SK-N-SH (cell line): Measurements from ENCODE around the gene OR2T11. TPM values are rescaled to one million over a fixed set of nuclear protein-coding genes. Genes with fewer than 3 reads are reported as not detected.
"Not testable (repeated sequence)": the region's sequence is repeated elsewhere in the genome, so short reads cannot be mapped to it uniquely, and the experiment has no call there.

Source experiments
- CTCF ChIA-PET: fragments of 300-600, 350-600 bp; formaldehyde crosslinking; extraction: SDS; loops from one replicate; lab custom pipeline; 2021; lab: Yijun Ruan, JAX
- POLR2A ChIA-PET: fragments of 350-600 bp; sonication (Branson Sonifier 250); formaldehyde crosslinking; extraction: SDS; loops from one replicate; lab custom pipeline; 2020; ENCODE audit warnings: antibody characterized with exemption, inconsistent platforms; lab: Yijun Ruan, JAX
- DNase-seq: peaks from one replicate; pipeline ENCODE4 v3.0.0; 2012
- H2AFZ ChIP-seq: fragments of 200-600 bp; sonication (generic); 2 replicates; pipeline ENCODE4 v1.8.1; 2016; ENCODE audit warnings: antibody characterized with exemption, mild to moderate bottlenecking, low read depth
- H3F3A ChIP-seq: fragments of 200-600 bp; sonication (generic); replicated peaks from 2 replicates; pipeline ENCODE3; 2016; ENCODE audit warnings: antibody characterized with exemption, mild to moderate bottlenecking; ENCODE audit not compliant: insufficient read depth
- H3K27ac ChIP-seq, 2 experiments: fragments of 200-500 bp in 1 of 2; fragments of 200-600 bp in 1 of 2; sonication (Bioruptor generic) in 1 of 2; sonication (generic), shearing (Covaris generic) in 1 of 2; 2 replicates each; pipeline versions ENCODE4 v1.5.1 to v1.6.1; 2014 to 2016; ENCODE audit warnings: low read depth in 2 of 2, inconsistent platforms in 1 of 2, low read length in 1 of 2, mild to moderate bottlenecking in 1 of 2, mixed read lengths in 1 of 2
- H3K27me3 ChIP-seq: fragments of 200-600 bp; sonication (generic), shearing (Covaris generic); 2 replicates; pipeline ENCODE4 v1.6.1; 2016; ENCODE audit warnings: mixed run types; ENCODE audit not compliant: insufficient read depth
- H3K36me3 ChIP-seq, 2 experiments: fragments of 200-500 bp in 1 of 2; fragments of 200-600 bp in 1 of 2; sonication (Bioruptor generic) in 1 of 2; sonication (generic) in 1 of 2; replicated peaks in 1 of 2; 2 replicates each; pipeline versions ENCODE3 to v1.5.1; 2014 to 2016; ENCODE audit warnings: low read length in 1 of 2, mild to moderate bottlenecking in 1 of 2; ENCODE audit not compliant: insufficient read depth in 2 of 2, control insufficient read depth in 1 of 2
- H3K4me1 ChIP-seq, 2 experiments: fragments of 200-500 bp in 1 of 2; fragments of 200-600 bp in 1 of 2; sonication (Bioruptor generic) in 1 of 2; sonication (generic), shearing (Covaris generic) in 1 of 2; 2 replicates each; pipeline versions ENCODE4 v1.5.1 to v1.6.1; 2014 to 2016; ENCODE audit warnings: low read depth in 1 of 2, low read length in 1 of 2, mixed run types in 1 of 2; ENCODE audit not compliant: insufficient read depth in 2 of 2, control insufficient read depth in 1 of 2
- H3K4me2 ChIP-seq: fragments of 200-600 bp; sonication (generic), shearing (Covaris generic); 2 replicates; pipeline ENCODE4 v1.6.1; 2017; ENCODE audit warnings: mixed run types
- H3K4me3 ChIP-seq, 2 experiments: fragments of 200-500 bp in 1 of 2; fragments of 200-600 bp in 1 of 2; sonication (Bioruptor generic) in 1 of 2; sonication (generic), shearing (Covaris generic) in 1 of 2; 2 replicates each; pipeline versions ENCODE4 v1.5.1 to v1.8.1; 2014 to 2016; ENCODE audit warnings: low read depth in 2 of 2, inconsistent platforms in 1 of 2, low read length in 1 of 2, mild to moderate bottlenecking in 1 of 2, mixed read lengths in 1 of 2, moderate library complexity in 1 of 2
- H3K79me2 ChIP-seq: fragments of 200-600 bp; sonication (generic); 2 replicates; pipeline ENCODE4 v1.8.1; 2017; ENCODE audit warnings: mild to moderate bottlenecking; ENCODE audit not compliant: insufficient read depth
- H3K9ac ChIP-seq: fragments of 200-600 bp; sonication (generic); 2 replicates; pipeline ENCODE4 v1.6.1; 2017; ENCODE audit warnings: mixed run types
- H3K9me2 ChIP-seq: fragments of 200-600 bp; sonication (generic); 2 replicates; pipeline ENCODE4 v1.6.1; 2017; ENCODE audit warnings: mixed run types
- H3K9me3 ChIP-seq: fragments of 200-600 bp; sonication (generic); 2 replicates; pipeline ENCODE4 v1.6.1; 2017; ENCODE audit warnings: mixed run types, mild to moderate bottlenecking, moderate library complexity
- H4K20me1 ChIP-seq: fragments of 200-600 bp; sonication (generic); 2 replicates; pipeline ENCODE4 v1.6.1; 2017; ENCODE audit warnings: mild to moderate bottlenecking, mixed run types; ENCODE audit not compliant: insufficient read depth
- WGBS: methylation state at CpG from one replicate; pipeline ENCODE4 v1.1.6; 2017; ENCODE audit warnings: low lambda C conversion rate; 5-methylcytosine and 5-hydroxymethylcytosine counted together
- polyA plus RNA-seq, 3 experiments: library from polyadenylated mRNA; depleted of rRNA; stranded (reverse); fragments of >200 nt; gene quantifications; 2 replicates each; pipeline ENCODE4 v1.2.3, GENCODE V29; 2012

OR2T11 gene
- polyA plus RNA-seq, 1 of the 3 experiments (the other 2 are of a cell fraction) = not detected

DNA sequence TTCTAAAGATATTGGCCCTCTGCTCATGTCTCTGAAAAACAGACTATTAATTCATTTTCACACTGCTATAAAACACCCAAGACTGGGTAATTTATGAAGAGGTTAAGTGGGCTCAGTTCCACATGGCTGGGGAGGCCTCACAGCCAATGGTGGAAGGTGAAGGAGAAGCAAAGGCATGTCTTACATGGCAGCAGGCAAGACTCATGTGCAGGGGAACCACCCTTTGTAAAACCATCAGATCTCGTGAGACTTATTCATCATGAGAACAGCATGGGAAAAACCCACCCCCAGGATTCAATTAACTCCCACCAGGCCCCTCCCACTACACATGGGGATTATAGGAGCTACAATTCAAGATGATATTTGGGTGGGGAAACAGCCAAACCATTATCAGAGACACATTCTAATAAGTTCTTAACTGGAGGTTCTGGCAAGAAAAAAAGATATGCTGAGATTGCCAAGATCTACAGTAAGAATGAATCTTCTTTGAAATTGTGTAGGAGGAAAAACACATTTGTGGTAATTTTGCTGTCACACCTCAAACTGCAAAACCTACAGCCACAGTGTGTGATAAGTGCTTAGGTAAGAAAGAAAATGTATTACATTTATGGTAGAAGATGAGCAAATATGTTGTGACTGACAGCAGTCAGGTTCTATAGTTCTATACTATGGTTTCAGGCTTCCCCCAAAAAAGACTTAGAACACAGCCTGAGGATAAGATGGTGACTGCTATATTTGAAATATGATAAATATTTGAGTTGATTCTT lies 14.1 kb upstream of the OR2T11 start:
- H3K9me3 ChIP-seq, H3K4me1 ChIP-seq, H3K36me3 ChIP-seq, POLR2A ChIA-PET, H4K20me1 ChIP-seq, H3K9me2 ChIP-seq, H3K4me3 ChIP-seq, H3K27ac ChIP-seq, H3F3A ChIP-seq, H3K27me3 ChIP-seq, H3K4me2 ChIP-seq, H2AFZ ChIP-seq, DNase-seq, H3K79me2 ChIP-seq, CTCF ChIA-PET, H3K9ac ChIP-seq: not testable (repeated sequence)
- WGBS = no CpG with 5 or more reads among the region's 1 CpG

GRCh38 chr1:248645178-248645577 lies 10.3 kb upstream of the OR2T11 start, which contains the start of gene OR2T35:
OR2T35 (minus strand) TSS chr1:248645278; CDS start chr1:248639258, 6,020 bp downstream.
- POLR2A ChIA-PET, H3K4me1 ChIP-seq, CTCF ChIA-PET, H3K27me3 ChIP-seq, H2AFZ ChIP-seq, H3K9ac ChIP-seq, H3K9me2 ChIP-seq, H4K20me1 ChIP-seq, DNase-seq, H3F3A ChIP-seq, H3K9me3 ChIP-seq, H3K79me2 ChIP-seq, H3K4me3 ChIP-seq, H3K4me2 ChIP-seq, H3K36me3 ChIP-seq, H3K27ac ChIP-seq: not testable (repeated sequence)
- WGBS = 0% methylated on average over 2 of the region's 3 CpGs

DNA sequence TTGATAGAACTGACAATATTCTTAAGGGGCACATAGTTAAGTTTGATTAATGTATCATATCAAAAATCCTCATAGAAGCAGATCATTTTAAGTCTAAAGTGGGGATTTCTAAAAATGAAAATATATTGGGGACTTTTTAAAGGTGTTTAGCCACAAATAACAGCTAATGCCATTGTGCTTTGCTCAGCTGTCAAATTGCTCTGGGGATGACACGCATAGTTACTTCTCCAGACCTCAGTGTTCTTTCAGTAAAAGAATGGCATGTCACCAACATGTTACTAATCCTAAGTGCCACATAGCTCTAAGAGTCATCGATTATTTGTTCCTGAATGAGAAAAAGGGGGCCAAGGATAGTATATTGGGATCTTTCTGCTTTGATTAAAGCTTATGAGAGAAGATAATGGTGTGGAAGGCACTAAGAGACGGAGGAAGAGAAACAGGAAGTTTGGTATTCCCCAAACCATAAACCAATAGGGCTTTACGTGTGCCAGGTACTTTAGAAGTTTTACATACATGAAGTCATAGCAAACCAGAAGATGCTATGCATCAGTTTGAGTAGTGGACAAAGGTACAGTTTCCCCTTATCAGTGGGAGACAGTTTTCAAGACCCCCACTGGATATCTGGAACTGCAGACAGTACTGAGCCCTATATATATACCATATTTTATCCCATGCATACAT lies 8.2 kb upstream of the OR2T11 start:
- CTCF ChIA-PET, H3K4me3 ChIP-seq, H3K79me2 ChIP-seq, H3F3A ChIP-seq, H3K36me3 ChIP-seq, H3K9me3 ChIP-seq, H3K27ac ChIP-seq, H3K4me2 ChIP-seq, POLR2A ChIA-PET, H3K9me2 ChIP-seq, H3K27me3 ChIP-seq, DNase-seq, H3K9ac ChIP-seq, H3K4me1 ChIP-seq, H4K20me1 ChIP-seq, H2AFZ ChIP-seq: not testable (repeated sequence)
- no CpG with 5 or more reads among the region's 4 CpGs for WGBS

- H3K4me2 ChIP-seq, H3F3A ChIP-seq, CTCF ChIA-PET, H3K9me3 ChIP-seq, H3K4me3 ChIP-seq, H3K27ac ChIP-seq, H2AFZ ChIP-seq, H4K20me1 ChIP-seq, H3K4me1 ChIP-seq, H3K27me3 ChIP-seq, H3K9ac ChIP-seq, H3K79me2 ChIP-seq, POLR2A ChIA-PET, H3K36me3 ChIP-seq, DNase-seq, H3K9me2 ChIP-seq: not testable (repeated sequence)
- WGBS = 0% methylated on average over 1 of the region's 5 CpGs
These were observed 6.7 kb upstream of the OR2T11 start for GRCh38 chr1:248641583-248641982.

DNA sequence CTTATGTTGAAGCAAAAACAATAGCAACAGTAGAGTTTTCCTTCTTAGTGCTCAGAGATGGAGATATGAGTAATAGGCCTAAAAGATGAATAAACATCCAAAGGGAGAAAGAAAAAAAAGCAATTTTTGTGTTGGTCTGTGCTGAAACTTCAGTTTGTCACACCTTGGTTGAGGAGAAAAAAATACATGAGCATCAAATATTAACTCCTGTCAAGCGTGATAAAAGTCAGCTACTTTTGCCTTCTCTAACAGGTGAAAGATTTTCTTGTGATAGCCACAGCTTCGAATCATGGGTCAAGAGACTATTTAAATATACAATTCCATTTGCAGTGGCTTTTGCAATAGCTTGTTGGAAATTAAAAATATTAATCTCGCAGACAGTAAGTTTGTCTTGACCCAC lies 6.0 kb upstream of the OR2T11 start:
- H3K9ac ChIP-seq, H3K27ac ChIP-seq, H3K4me1 ChIP-seq, H3K9me2 ChIP-seq, DNase-seq, H4K20me1 ChIP-seq, H3K79me2 ChIP-seq, H3K4me2 ChIP-seq, CTCF ChIA-PET, H3K4me3 ChIP-seq, POLR2A ChIA-PET, H3K27me3 ChIP-seq, H2AFZ ChIP-seq, H3K36me3 ChIP-seq, H3F3A ChIP-seq, H3K9me3 ChIP-seq: not testable (repeated sequence)
- WGBS = no CpG with 5 or more reads among the region's 3 CpGs

DNA sequence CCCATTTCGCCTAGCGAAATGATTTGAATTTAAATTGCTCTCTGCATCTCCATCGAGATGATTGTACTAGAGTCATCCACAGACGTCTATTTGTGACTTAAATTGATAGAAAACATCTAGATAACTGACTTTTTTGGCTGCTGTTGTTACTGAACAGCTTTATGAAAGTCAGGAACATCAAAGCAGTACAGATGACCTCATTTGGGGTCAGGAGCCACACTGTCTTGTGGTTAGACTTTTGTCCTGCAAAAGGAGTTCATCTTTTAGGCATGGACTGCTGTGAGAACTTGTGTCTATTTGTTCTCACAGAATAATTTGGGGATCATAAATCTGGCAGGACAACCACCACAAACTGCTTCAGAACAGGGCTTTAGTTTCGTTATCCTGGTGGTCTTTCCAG lies 4.8 kb upstream of the OR2T11 start:
- H3K9ac ChIP-seq, H3K9me2 ChIP-seq, H3K27me3 ChIP-seq, H2AFZ ChIP-seq, DNase-seq, H3K4me3 ChIP-seq, CTCF ChIA-PET, H3F3A ChIP-seq, H3K4me1 ChIP-seq, H3K36me3 ChIP-seq, H3K9me3 ChIP-seq, H3K79me2 ChIP-seq, H3K4me2 ChIP-seq, POLR2A ChIA-PET, H4K20me1 ChIP-seq, H3K27ac ChIP-seq: not testable (repeated sequence)
- no CpG with 5 or more reads among the region's 5 CpGs for WGBS
